GM12874 (cell line): Measurements from ENCODE around the gene PPP1R14C.

Experiments
- CTCF ChIP-seq: IDR thresholded peaks from 2 replicates; pipeline ENCODE4 v1.5.1; 2011; ENCODE audit warnings: low read depth, mild to moderate bottlenecking, control low read depth, low read length, moderate library complexity; ENCODE audit not compliant: insufficient read depth

The PPP1R14C gene

GRCh38 chr6:150213301-150213700 lies 70.5 kb downstream of the PPP1R14C start:
- TF ChIP-seq CTCF = no peak

- TF ChIP-seq CTCF = no peak
Observed at GRCh38 chr6:150214310-150214709, 71.5 kb downstream of the PPP1R14C start.

GRCh38 chr6:150220634-150221551 lies 78.0 kb downstream of the PPP1R14C start:
- TF ChIP-seq CTCF = no peak

- TF ChIP-seq CTCF = no peak
Observed at GRCh38 chr6:150224820-150225219, 82.0 kb downstream of the PPP1R14C start.

- no peak for TF ChIP-seq CTCF
Observed at GRCh38 chr6:150227281-150227680, 84.4 kb downstream of the PPP1R14C start.

- TF ChIP-seq CTCF = no peak
Observed at GRCh38 chr6:150228072-150228733, 85.4 kb downstream of the PPP1R14C start.

GRCh38 chr6:150229436-150230163 lies 86.8 kb downstream of the PPP1R14C start:
- TF ChIP-seq CTCF = no peak
